OCI-LY7 (cell line): ENCODE results near the gene NBPF4.
"Not testable (repeated sequence)": the region's sequence is repeated elsewhere in the genome, so short reads cannot be mapped to it uniquely, and the experiment has no call there.

Experiments used
- EZH2phosphoT487 ChIP-seq: fragments of 200-600 bp; sonication (generic); IDR thresholded peaks from 2 replicates; pipeline ENCODE4 v1.6.1; 2018; ENCODE audit warnings: low read depth, borderline replicate concordance, mild to moderate bottlenecking, mixed run types, antibody characterized with exemption, low read length, moderate library complexity, mixed read lengths
- TF ChIP-seq, protein P1 (sequence below): fragments of 200-600 bp; sonication (generic); conservative IDR thresholded peaks from 2 replicates; pipeline ENCODE4 v1.5.1; 2014; ENCODE audit warnings: mild to moderate bottlenecking, antibody characterized with exemption, low read length, moderate library complexity, mixed read lengths

DNA sequence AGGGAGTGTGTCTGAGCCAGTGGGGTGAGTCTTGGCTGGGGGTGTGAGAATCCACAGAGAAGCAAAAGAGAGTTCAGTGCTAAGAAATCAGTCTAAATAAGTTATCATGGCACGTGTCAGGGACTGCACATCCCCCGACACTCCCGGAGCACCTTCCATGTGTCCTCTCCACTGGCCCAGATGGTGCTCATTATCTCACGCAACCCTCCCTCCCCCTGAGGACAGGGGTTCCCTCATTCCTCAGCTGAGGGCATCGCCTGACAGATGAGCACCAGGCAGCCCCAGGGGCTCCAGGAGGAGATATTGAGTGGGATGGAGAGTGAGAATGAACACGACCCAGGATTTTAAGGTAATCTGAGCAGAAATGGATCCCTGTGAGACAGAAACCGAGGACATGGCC is 16.1 kb downstream of the NBPF4 start:
- TF ChIP-seq, protein P1, sequence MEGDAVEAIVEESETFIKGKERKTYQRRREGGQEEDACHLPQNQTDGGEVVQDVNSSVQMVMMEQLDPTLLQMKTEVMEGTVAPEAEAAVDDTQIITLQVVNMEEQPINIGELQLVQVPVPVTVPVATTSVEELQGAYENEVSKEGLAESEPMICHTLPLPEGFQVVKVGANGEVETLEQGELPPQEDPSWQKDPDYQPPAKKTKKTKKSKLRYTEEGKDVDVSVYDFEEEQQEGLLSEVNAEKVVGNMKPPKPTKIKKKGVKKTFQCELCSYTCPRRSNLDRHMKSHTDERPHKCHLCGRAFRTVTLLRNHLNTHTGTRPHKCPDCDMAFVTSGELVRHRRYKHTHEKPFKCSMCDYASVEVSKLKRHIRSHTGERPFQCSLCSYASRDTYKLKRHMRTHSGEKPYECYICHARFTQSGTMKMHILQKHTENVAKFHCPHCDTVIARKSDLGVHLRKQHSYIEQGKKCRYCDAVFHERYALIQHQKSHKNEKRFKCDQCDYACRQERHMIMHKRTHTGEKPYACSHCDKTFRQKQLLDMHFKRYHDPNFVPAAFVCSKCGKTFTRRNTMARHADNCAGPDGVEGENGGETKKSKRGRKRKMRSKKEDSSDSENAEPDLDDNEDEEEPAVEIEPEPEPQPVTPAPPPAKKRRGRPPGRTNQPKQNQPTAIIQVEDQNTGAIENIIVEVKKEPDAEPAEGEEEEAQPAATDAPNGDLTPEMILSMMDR: not testable (repeated sequence)
- not testable (repeated sequence) for TF ChIP-seq EZH2phosphoT487
